Measurements from ENCODE around the gene MPP2. TPM values are rescaled to one million over a fixed set of nuclear protein-coding genes. Genes with fewer than 3 reads are reported as not detected.

Gene MPP2
- total and polyA plus RNA-seq, 9 of the 15 experiments (the other 6 are each of a cell fraction or from before 2014, with no cell fraction given), result 0.04 to 1.0 (median 0.24) TPM

- TF ChIP-seq KLF1 (tag; IDR thresholded peaks at IDR 0.05), result no peak
- TF ChIP-seq CSDE1 (IDR thresholded peaks at IDR 0.05), result no peak
- no peak for TF ChIP-seq FOXM1 (IDR thresholded peaks at IDR 0.05; ENCODE audit: low read depth)
- no peak for TF ChIP-seq FOXM1 (CRISPR knock-in tag; IDR thresholded peaks at IDR 0.05; ENCODE audit: low read depth)
- TF ChIP-seq NRF1 (conservative IDR thresholded peaks at IDR 0.05 in 1 of 2, IDR thresholded peaks at IDR 0.05 in 1 of 2), result peak; percentile 33 to 53; a peak in 3 of 4 replicates
- no peak for TF ChIP-seq MAFF (IDR thresholded peaks at IDR 0.05; ENCODE audit: low read length)
- TF ChIP-seq PRMT5 (CRISPR knock-in tag; IDR thresholded peaks at IDR 0.05), result no peak
- no peak for TF ChIP-seq KAT7 (CRISPR knock-in tag; IDR thresholded peaks at IDR 0.05; ENCODE audit: borderline replicate concordance)
- TF ChIP-seq ZNF133 (CRISPR knock-in tag; IDR thresholded peaks at IDR 0.05), result no peak
- no peak for TF ChIP-seq TRIM28 (IDR thresholded peaks at IDR 0.05)
- no peak for TF ChIP-seq JUN (IDR thresholded peaks at IDR 0.05; ENCODE audit: borderline replicate concordance, low read depth, low read length)
- no peak for TF ChIP-seq JUN (CRISPR knock-in tag; IDR thresholded peaks at IDR 0.05; ENCODE audit: borderline replicate concordance)
- peak; percentile 92 for TF ChIP-seq FOS (IDR thresholded peaks at IDR 0.05; ENCODE audit: extremely low read depth, insufficient read length)
- TF ChIP-seq RAD21 (CRISPR knock-in tag; conservative IDR thresholded peaks at IDR 0.05 in 1 of 2, IDR thresholded peaks at IDR 0.05 in 1 of 2), result no peak
- no peak for TF ChIP-seq MTA3 (IDR thresholded peaks at IDR 0.05; ENCODE audit: borderline replicate concordance)
- no peak for TF ChIP-seq ZNF57 (CRISPR knock-in tag; IDR thresholded peaks at IDR 0.05)
- no peak for TF ChIP-seq HEY1 (CRISPR knock-in tag; IDR thresholded peaks at IDR 0.05; ENCODE audit: borderline replicate concordance)
- no peak for TF ChIP-seq XRCC3 (IDR thresholded peaks at IDR 0.05)
- no peak for TF ChIP-seq ZNF644 (tag; IDR thresholded peaks at IDR 0.05; ENCODE audit: low read depth)
- TF ChIP-seq EWSR1 (IDR thresholded peaks at IDR 0.05; ENCODE audit: borderline replicate concordance, low read depth, partially characterized antibody), result no peak
- peak; percentile 83 for TF ChIP-seq ASH1L (IDR thresholded peaks at IDR 0.05; ENCODE audit: borderline replicate concordance, low read depth, partially characterized antibody)
- no peak for TF ChIP-seq ZNF395 (CRISPR knock-in tag; IDR thresholded peaks at IDR 0.05)
- TF ChIP-seq ZNF280B (CRISPR knock-in tag; IDR thresholded peaks at IDR 0.05), result no peak
- TF ChIP-seq ZBTB17 (CRISPR knock-in tag; IDR thresholded peaks at IDR 0.05), result no peak
- TF ChIP-seq CGGBP1 (CRISPR knock-in tag; IDR thresholded peaks at IDR 0.05), result no peak
- TF ChIP-seq IRF2 (CRISPR knock-in tag; IDR thresholded peaks at IDR 0.05), result no peak
- no peak for TF ChIP-seq ZFPM2 (CRISPR knock-in tag; IDR thresholded peaks at IDR 0.05)
Measured at GRCh38 chr17:43900183-43900857, 7.0 kb downstream of the MPP2 start (continued).

Data from K562 (cell line).